K562 (cell line): Measurements from ENCODE around the gene SLC28A1. TPM values are rescaled to one million over a fixed set of nuclear protein-coding genes. Genes with fewer than 3 reads are reported as not detected.
A peak's percentile ranks its signal among the peaks of the same experiment; 100 is the strongest.

Source experiments
- MXI1 ChIP-seq: IDR thresholded peaks from 2 replicates; pipeline ENCODE4 v1.6.1; 2011; ENCODE audit warnings: low read depth, mild to moderate bottlenecking, improper control_type of control experiment, low read length
- PML ChIP-seq: IDR thresholded peaks from 2 replicates; pipeline ENCODE4 v1.6.1; 2012; ENCODE audit warnings: low read length, inconsistent platforms
- SETDB1 ChIP-seq: IDR thresholded peaks from one replicate; pipeline ENCODE4 v1.6.1; 2012; ENCODE audit warnings: low read length, control low read depth, inconsistent platforms
- SRSF1 ChIP-seq: fragments of 200-400 bp; formaldehyde crosslinking; IDR thresholded peaks from 2 replicates; pipeline ENCODE4 v1.6.1; 2017; ENCODE audit warnings: mild to moderate bottlenecking, low read depth, low read length, moderate library complexity
- TAF1 ChIP-seq: IDR thresholded peaks from 2 replicates; pipeline ENCODE4 v1.6.1; 2011; ENCODE audit warnings: mild to moderate bottlenecking, low read length, moderate library complexity; ENCODE audit not compliant: insufficient read depth, control insufficient read depth, severe bottlenecking; ENCODE audit errors: extremely low read depth
- TCF3 ChIP-seq: sonication (generic); formaldehyde crosslinking; IDR thresholded peaks from 2 replicates; pipeline ENCODE4 v1.4.0; 2020; ENCODE audit warnings: mild to moderate bottlenecking, missing genetic modification reagents
- TCFL5 ChIP-seq: fragments of 250-450 bp; sonication (Bioruptor Pico); conservative IDR thresholded peaks from 2 replicates; pipeline ENCODE4 v1.6.1; 2021; ENCODE audit warnings: mild to moderate bottlenecking, moderate library complexity, matching md5 sums
- YY1 ChIP-seq, 3 experiments: IDR thresholded peaks; 2 replicates each; pipeline ENCODE4 v1.6.1; 2011; ENCODE audit warnings: low read length in 2 of 3, mild to moderate bottlenecking in 2 of 3, moderate library complexity in 2 of 3, borderline replicate concordance in 1 of 3, control low read depth in 1 of 3, low read depth in 1 of 3; ENCODE audit not compliant: insufficient read depth in 3 of 3, insufficient replicate concordance in 2 of 3, control insufficient read depth in 1 of 3, insufficient read length in 1 of 3; ENCODE audit errors: extremely low read depth in 1 of 3
- ZBTB33 ChIP-seq: sonication (generic); formaldehyde crosslinking; IDR thresholded peaks from 2 replicates; pipeline ENCODE4 v1.8.1; 2023; ENCODE audit warnings: mild to moderate bottlenecking, missing genetic modification reagents
- ZNF609 ChIP-seq: sonication (generic); formaldehyde crosslinking; IDR thresholded peaks from 2 replicates; pipeline ENCODE4 v1.8.1; 2023; ENCODE audit warnings: missing genetic modification reagents, mild to moderate bottlenecking, borderline replicate concordance
- polyA plus RNA-seq, 8 experiments: library from polyadenylated mRNA; depleted of rRNA in 4 of 8; stranded (reverse) in 5 of 8; unstranded in 3 of 8; fragments of >200 nt; fragmentation: Nextera tagmentation in 2 of 8; fragmentation: Illumina TruSeq in 1 of 8; extraction: Ambion mirVana in 2 of 8; extraction: Trizol in 1 of 8; gene quantifications; 2 replicates each; pipeline versions ENCODE4 v1.2.1 to v1.2.3, GENCODE V29; 2011 to 2014; ENCODE audit warnings: inconsistent platforms in 1 of 8, missing spikeins in 1 of 8
- total RNA-seq, 7 experiments: library from RNA; depleted of rRNA in 6 of 7; stranded (reverse); fragments of >200 nt in 6 of 7; fragmentation: Illumina TruSeq in 2 of 7; extraction: Trizol in 2 of 7; gene quantifications; 2 replicates each; pipeline versions ENCODE4 v1.2.1 to v1.2.3, GENCODE V29; 2011 to 2021; ENCODE audit warnings: low replicate concordance in 1 of 7
- TF ChIP-seq, protein P1 (sequence below): fragments of 250-450 bp; sonication (Bioruptor Pico); IDR thresholded peaks from 2 replicates; pipeline ENCODE4 v1.9.0; 2021; ENCODE audit warnings: mild to moderate bottlenecking, inconsistent platforms
- TF ChIP-seq, protein P2 (sequence below), 2 experiments: fragments of 200-800 bp in 1 of 2; sonication (Bioruptor generic) in 1 of 2; sonication (generic) in 1 of 2; formaldehyde crosslinking in 1 of 2; IDR thresholded peaks in 1 of 2; conservative IDR thresholded peaks in 1 of 2; 2 replicates each; pipeline versions ENCODE4 v1.5.0 to v1.6.1; 2016 to 2020; ENCODE audit warnings: missing compliant biosample characterization in 1 of 2, missing genetic modification characterization in 1 of 2, missing genetic modification reagents in 1 of 2

The SLC28A1 gene
- total and polyA plus RNA-seq, 9 of the 15 experiments (the other 6 are each of a cell fraction or from before 2014, with no cell fraction given): 0.04 TPM; not detected in 8

GRCh38 chr15:84981054-84981710 lies 96.7 kb downstream of the SLC28A1 start (continued):
- TF ChIP-seq, protein P1, sequence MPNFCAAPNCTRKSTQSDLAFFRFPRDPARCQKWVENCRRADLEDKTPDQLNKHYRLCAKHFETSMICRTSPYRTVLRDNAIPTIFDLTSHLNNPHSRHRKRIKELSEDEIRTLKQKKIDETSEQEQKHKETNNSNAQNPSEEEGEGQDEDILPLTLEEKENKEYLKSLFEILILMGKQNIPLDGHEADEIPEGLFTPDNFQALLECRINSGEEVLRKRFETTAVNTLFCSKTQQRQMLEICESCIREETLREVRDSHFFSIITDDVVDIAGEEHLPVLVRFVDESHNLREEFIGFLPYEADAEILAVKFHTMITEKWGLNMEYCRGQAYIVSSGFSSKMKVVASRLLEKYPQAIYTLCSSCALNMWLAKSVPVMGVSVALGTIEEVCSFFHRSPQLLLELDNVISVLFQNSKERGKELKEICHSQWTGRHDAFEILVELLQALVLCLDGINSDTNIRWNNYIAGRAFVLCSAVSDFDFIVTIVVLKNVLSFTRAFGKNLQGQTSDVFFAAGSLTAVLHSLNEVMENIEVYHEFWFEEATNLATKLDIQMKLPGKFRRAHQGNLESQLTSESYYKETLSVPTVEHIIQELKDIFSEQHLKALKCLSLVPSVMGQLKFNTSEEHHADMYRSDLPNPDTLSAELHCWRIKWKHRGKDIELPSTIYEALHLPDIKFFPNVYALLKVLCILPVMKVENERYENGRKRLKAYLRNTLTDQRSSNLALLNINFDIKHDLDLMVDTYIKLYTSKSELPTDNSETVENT (CRISPR knock-in tag): peak; percentile 75
- TF ChIP-seq TCFL5 (no peak), MXI1 (0 out of 2 replicates have a peak, but pooled peaks have one; percentile 31), PML (peak; percentile 9; the same call in 1 of the 2 replicates), ZNF609 (CRISPR knock-in tag) (0 out of 2 replicates have a peak, but pooled peaks have one; percentile 26), ZBTB33 (CRISPR knock-in tag) (peak; percentile 77), SETDB1 (peak; percentile 25), SRSF1 (peak; percentile 13; the same call in 1 of the 2 replicates), TAF1 (peak; percentile 76), YY1 (IDR thresholded peaks at IDR 0.05; ENCODE audit: borderline replicate concordance in 1 of 3, control insufficient read depth in 1 of 3, extremely low read depth in 1 of 3, insufficient read depth in 3 of 3, insufficient read length in 1 of 3, insufficient replicate concordance in 2 of 3, low read depth in 1 of 3, low read length in 2 of 3) (peak in 2 of 3 experiments; percentile 71 to 80), TCF3 (CRISPR knock-in tag) (peak; percentile 26; the same call in 1 of the 2 replicates)
- TF ChIP-seq, protein P2, sequence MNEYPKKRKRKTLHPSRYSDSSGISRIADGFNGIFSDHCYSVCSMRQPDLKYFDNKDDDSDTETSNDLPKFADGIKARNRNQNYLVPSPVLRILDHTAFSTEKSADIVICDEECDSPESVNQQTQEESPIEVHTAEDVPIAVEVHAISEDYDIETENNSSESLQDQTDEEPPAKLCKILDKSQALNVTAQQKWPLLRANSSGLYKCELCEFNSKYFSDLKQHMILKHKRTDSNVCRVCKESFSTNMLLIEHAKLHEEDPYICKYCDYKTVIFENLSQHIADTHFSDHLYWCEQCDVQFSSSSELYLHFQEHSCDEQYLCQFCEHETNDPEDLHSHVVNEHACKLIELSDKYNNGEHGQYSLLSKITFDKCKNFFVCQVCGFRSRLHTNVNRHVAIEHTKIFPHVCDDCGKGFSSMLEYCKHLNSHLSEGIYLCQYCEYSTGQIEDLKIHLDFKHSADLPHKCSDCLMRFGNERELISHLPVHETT (CRISPR knock-in tag; conservative IDR thresholded peaks at IDR 0.05 in 1 of 2, IDR thresholded peaks at IDR 0.05 in 1 of 2): no peak; a peak in 1 of 4 replicates
